DND-41 (cell line): ENCODE data around the gene AHSA1.

Experiments
- ATAC-seq: fragments of 200-7000 bp; cut with Tn5 transposase; 3 replicates; pipeline ENCODE4 v1.9.1; 2021; ENCODE audit warnings: low read depth; ENCODE audit not compliant: insufficient read depth
- DNase-seq: peaks from one replicate; pipeline ENCODE4 v3.0.0-alpha.2; 2020
- H2AFZ ChIP-seq: 2 replicates; pipeline ENCODE4 v1.6.0; 2012; ENCODE audit warnings: low read depth, low read length
- H3K27ac ChIP-seq: 2 replicates; pipeline ENCODE4 v1.5.1; 2012; ENCODE audit warnings: low read length, inconsistent platforms
- H3K27me3 ChIP-seq: fragments of 200-600 bp; sonication (generic); 2 replicates; pipeline ENCODE4 v1.6.0; 2012; ENCODE audit warnings: low read length, mild to moderate bottlenecking, inconsistent platforms; ENCODE audit not compliant: insufficient read depth, poor library complexity
- H3K36me3 ChIP-seq: 2 replicates; pipeline ENCODE4 v1.5.1; 2012; ENCODE audit warnings: low read length, inconsistent platforms; ENCODE audit not compliant: insufficient read depth
- H3K4me1 ChIP-seq: 2 replicates; pipeline ENCODE4 v1.5.1; 2012; ENCODE audit warnings: mild to moderate bottlenecking, low read length; ENCODE audit not compliant: insufficient read depth
- H3K4me2 ChIP-seq: 2 replicates; pipeline ENCODE4 v1.6.0; 2012; ENCODE audit warnings: mild to moderate bottlenecking, moderate library complexity, low read length, inconsistent platforms; ENCODE audit not compliant: insufficient read depth
- H3K4me3 ChIP-seq, 2 experiments: fragments of 200-600 bp in 1 of 2; shearing (Covaris generic) in 1 of 2; 2 replicates each; pipeline ENCODE4 v1.5.1; 2012 to 2016; ENCODE audit warnings: inconsistent platforms in 2 of 2, low read length in 2 of 2, mild to moderate bottlenecking in 2 of 2, low read depth in 1 of 2, moderate library complexity in 1 of 2
- H3K79me2 ChIP-seq: 2 replicates; pipeline ENCODE4 v1.6.0; 2012; ENCODE audit warnings: low read length, inconsistent platforms; ENCODE audit not compliant: insufficient read depth
- H3K9ac ChIP-seq: 2 replicates; pipeline ENCODE4 v1.6.0; 2012; ENCODE audit warnings: low read depth, mild to moderate bottlenecking, inconsistent platforms, low read length, moderate library complexity
- H3K9me3 ChIP-seq: 2 replicates; pipeline ENCODE4 v1.5.1; 2012; ENCODE audit warnings: low read length, moderate library complexity, mild to moderate bottlenecking, inconsistent platforms; ENCODE audit not compliant: insufficient read depth, severe bottlenecking
- H4K20me1 ChIP-seq: 2 replicates; pipeline ENCODE4 v1.6.0; 2012; ENCODE audit warnings: low read length; ENCODE audit not compliant: insufficient read depth
- CTCF ChIP-seq: IDR thresholded peaks from 2 replicates; pipeline ENCODE4 v1.5.1; 2012; ENCODE audit warnings: borderline replicate concordance, low read length, moderate library complexity, mild to moderate bottlenecking; ENCODE audit not compliant: poor library complexity, severe bottlenecking; ENCODE audit errors: extremely low read depth
- EZH2 ChIP-seq: IDR thresholded peaks from 3 replicates; pipeline ENCODE4 v1.6.1; 2012; ENCODE audit warnings: borderline replicate concordance, low read depth, mild to moderate bottlenecking, moderate library complexity, low read length, inconsistent platforms; ENCODE audit not compliant: severe bottlenecking

AHSA1 gene

GRCh38 chr14:77470224-77470870, 12.5 kb downstream of the AHSA1 start:
- H3K27me3 ChIP-seq: no peaks in the 10 kb centered on the region
- no peak for TF ChIP-seq CTCF
- TF ChIP-seq EZH2: no peak
- no peak overlapping the region for H2AFZ ChIP-seq
- H3K36me3 ChIP-seq: peaks cover 37% of the 10 kb centered on the region
- no peaks in the 10 kb centered on the region for H3K79me2 ChIP-seq
- H3K4me2 ChIP-seq: no peak overlapping the region
- H3K4me1 ChIP-seq: no peaks in the 10 kb centered on the region
- DNase-seq: no peak
- H4K20me1 ChIP-seq: peaks cover 4% of the 10 kb centered on the region; the same call in 1 of the 2 replicates
- H3K9me3 ChIP-seq: no peaks in the 10 kb centered on the region
- no peak overlapping the region for H3K4me3 ChIP-seq
- no peak; the same call in 2 of the 3 replicates for ATAC-seq
- no peak overlapping the region for H3K9ac ChIP-seq
- no peak overlapping the region for H3K27ac ChIP-seq

- peaks cover 5% of the 10 kb centered on the region for H3K36me3 ChIP-seq
- H3K4me2 ChIP-seq: no peak overlapping the region
- no peak overlapping the region for H2AFZ ChIP-seq
- peaks cover 2% of the 10 kb centered on the region; the same call in 1 of the 2 replicates for H4K20me1 ChIP-seq
- DNase-seq (no peak), ATAC-seq (no peak)
- no peaks in the 10 kb centered on the region for H3K9me3 ChIP-seq
- TF ChIP-seq EZH2 (no peak), CTCF (no peak)
- H3K79me2 ChIP-seq: no peaks in the 10 kb centered on the region
- H3K27ac ChIP-seq: no peak overlapping the region
- no peaks in the 10 kb centered on the region for H3K27me3 ChIP-seq
- H3K9ac ChIP-seq: no peak overlapping the region
- no peak overlapping the region for H3K4me3 ChIP-seq
- H3K4me1 ChIP-seq: no peaks in the 10 kb centered on the region
These were observed 16.0 kb downstream of the AHSA1 start for GRCh38 chr14:77473921-77474320.

GRCh38 chr14:77474479-77475177, 16.7 kb downstream of the AHSA1 start:
- H3K4me3 ChIP-seq: no peak overlapping the region
- H3K4me2 ChIP-seq: no peak overlapping the region

More at GRCh38 chr14:77474479-77475177, 16.7 kb downstream of the AHSA1 start:
- Histone ChIP-seq H2AFZ (no peak overlapping the region), H3K27me3 (no peaks in the 10 kb centered on the region), H3K9me3 (no peaks in the 10 kb centered on the region), H3K36me3 (no peaks in the 10 kb centered on the region; the same call in 1 of the 2 replicates), H3K27ac (no peak overlapping the region), H3K9ac (no peak overlapping the region), H3K79me2 (no peaks in the 10 kb centered on the region), H3K4me1 (no peaks in the 10 kb centered on the region), H4K20me1 (no peaks in the 10 kb centered on the region)
- TF ChIP-seq EZH2 (no peak), CTCF (no peak)
- ATAC-seq (no peak), DNase-seq (no peak)
